H1 (cell line): ENCODE measurements around the gene DKK2. TPM values are rescaled to one million over a fixed set of nuclear protein-coding genes. Genes with fewer than 3 reads are reported as not detected.

Experiments
- CTCF ChIA-PET: fragments of 300-600 bp; sonication (Branson Sonifier 250); formaldehyde crosslinking; loops from one replicate; lab custom pipeline; 2021; ENCODE audit not compliant: partially characterized antibody; lab: Charles Lee
- POLR2A ChIA-PET: fragments of 300-600 bp; sonication (Branson Sonifier 250); formaldehyde crosslinking; loops from one replicate; lab custom pipeline; 2021; ENCODE audit warnings: inconsistent platforms; ENCODE audit not compliant: partially characterized antibody; lab: Charles Lee
- DNase-seq, 2 experiments: peaks; one replicate each; pipeline versions ENCODE4 v3.0.0 to v3.0.0-alpha.2; 2010 to 2022; ENCODE audit warnings: low spot score in 2 of 2, low read depth in 1 of 2, mixed read lengths in 1 of 2
- FAIRE-seq: peaks from 2 replicates; lab custom pipeline; 2011; peaks lifted over from hg19 to GRCh38; lab: Jason Lieb, UNC
- H2AFZ ChIP-seq: 2 replicates; pipeline ENCODE4 v1.8.1; 2012; ENCODE audit warnings: low read length, inconsistent platforms
- H2AK5ac ChIP-seq: 2 replicates; pipeline ENCODE4 v1.6.1; 2013; ENCODE audit warnings: low read depth, low read length
- H2BK120ac ChIP-seq: replicated peaks from 2 replicates; pipeline ENCODE3; 2013; ENCODE audit warnings: low read depth, low read length, inconsistent platforms
- H2BK12ac ChIP-seq: 2 replicates; pipeline ENCODE4 v1.6.1; 2013; ENCODE audit warnings: low read depth, low read length
- H2BK15ac ChIP-seq: 2 replicates; pipeline ENCODE4 v1.6.1; 2013; ENCODE audit warnings: low read length
- H2BK20ac ChIP-seq: 2 replicates; pipeline ENCODE4 v1.6.1; 2013; ENCODE audit warnings: low read length
- H2BK5ac ChIP-seq: 2 replicates; pipeline ENCODE4 v1.6.1; 2013; ENCODE audit warnings: low read depth, low read length
- H3K14ac ChIP-seq: 2 replicates; pipeline ENCODE4 v1.6.1; 2013; ENCODE audit warnings: inconsistent platforms; ENCODE audit not compliant: insufficient read length
- H3K18ac ChIP-seq: 2 replicates; pipeline ENCODE4 v1.6.1; 2013; ENCODE audit warnings: low read length; ENCODE audit errors: extremely low read depth
- H3K23ac ChIP-seq: 2 replicates; pipeline ENCODE4 v1.6.1; 2013; ENCODE audit warnings: inconsistent platforms; ENCODE audit not compliant: insufficient read length
- H3K23me2 ChIP-seq: 2 replicates; pipeline ENCODE4 v1.6.1; 2013; ENCODE audit warnings: low read depth, low read length
- H3K27ac ChIP-seq: 2 replicates; pipeline ENCODE4 v1.6.1; 2011; ENCODE audit warnings: low read depth, low read length, inconsistent platforms
- H3K27me3 ChIP-seq, 4 experiments: replicated peaks in 1 of 4; 1 replicate in 1 of 4; 2 replicates in 3 of 4; pipeline versions ENCODE4 v1.6.1 to v1.8.1; 2011 to 2013; ENCODE audit warnings: low read length in 3 of 4, mild to moderate bottlenecking in 3 of 4, inconsistent platforms in 2 of 4, mixed read lengths in 2 of 4, moderate library complexity in 1 of 4; ENCODE audit not compliant: control insufficient read depth in 3 of 4, insufficient read depth in 3 of 4; ENCODE audit errors: extremely low read depth in 1 of 4
- H3K36me3 ChIP-seq, 4 experiments: 2 replicates each; pipeline versions ENCODE4 v1.6.1 to v1.8.1; 2011 to 2013; ENCODE audit warnings: mild to moderate bottlenecking in 4 of 4, low read length in 3 of 4, moderate library complexity in 2 of 4, control low read depth in 1 of 4, inconsistent platforms in 1 of 4; ENCODE audit not compliant: insufficient read depth in 4 of 4, control insufficient read depth in 2 of 4
- H3K4ac ChIP-seq: replicated peaks from 2 replicates; pipeline ENCODE3; 2013; ENCODE audit warnings: low read length, low read depth, mixed read lengths, inconsistent platforms; ENCODE audit not compliant: insufficient read length
- H3K4me1 ChIP-seq, 4 experiments: replicated peaks in 1 of 4; 1 replicate in 1 of 4; 2 replicates in 3 of 4; pipeline versions ENCODE4 v1.6.1 to v1.8.1; 2011 to 2013; ENCODE audit warnings: low read length in 3 of 4, inconsistent platforms in 2 of 4, mixed read lengths in 1 of 4; ENCODE audit not compliant: insufficient read depth in 4 of 4, control insufficient read depth in 3 of 4
- H3K4me2 ChIP-seq, 2 experiments: 2 replicates each; pipeline versions ENCODE4 v1.6.1 to v1.8.1; 2011 to 2013; ENCODE audit warnings: low read depth in 2 of 2, low read length in 2 of 2, control low read depth in 1 of 2, inconsistent platforms in 1 of 2, mild to moderate bottlenecking in 1 of 2; ENCODE audit not compliant: insufficient read depth in 1 of 2
- H3K4me3 ChIP-seq, 4 experiments: fragments of 200-600, 300-600 bp in 1 of 4; sonication (generic), shearing (Covaris generic), sonication (Bioruptor Twin) in 1 of 4; 2 replicates each; pipeline versions ENCODE4 v1.5.1 to v1.8.1; 2011 to 2016; ENCODE audit warnings: low read length in 4 of 4, low read depth in 3 of 4, control low read depth in 2 of 4, inconsistent platforms in 2 of 4, mild to moderate bottlenecking in 2 of 4, mixed read lengths in 1 of 4, moderate library complexity in 1 of 4; ENCODE audit not compliant: insufficient read depth in 2 of 4; ENCODE audit errors: extremely low read depth in 1 of 4
- H3K56ac ChIP-seq: replicated peaks from 2 replicates; pipeline ENCODE3; 2013; ENCODE audit warnings: low read depth, mild to moderate bottlenecking, mixed read lengths, low read length, inconsistent platforms; ENCODE audit not compliant: insufficient read length
- H3K79me1 ChIP-seq: 2 replicates; pipeline ENCODE4 v1.6.1; 2013; ENCODE audit warnings: low read depth, low read length, control low read depth
- H3K79me2 ChIP-seq, 2 experiments: 2 replicates each; pipeline versions ENCODE4 v1.6.1 to v1.8.1; 2012 to 2013; ENCODE audit warnings: low read length in 2 of 2, mild to moderate bottlenecking in 2 of 2, inconsistent platforms in 1 of 2; ENCODE audit not compliant: insufficient read depth in 2 of 2, control insufficient read depth in 1 of 2
- H3K9ac ChIP-seq, 4 experiments: replicated peaks in 1 of 4; 1 replicate in 1 of 4; 2 replicates in 3 of 4; pipeline versions ENCODE4 v1.6.1 to v1.8.1; 2011 to 2013; ENCODE audit warnings: low read depth in 3 of 4, low read length in 3 of 4, control low read depth in 2 of 4, mild to moderate bottlenecking in 2 of 4, moderate library complexity in 2 of 4, inconsistent platforms in 1 of 4; ENCODE audit errors: extremely low read depth in 1 of 4
- H3K9me3 ChIP-seq, 2 experiments: 2 replicates each; pipeline versions ENCODE4 v1.6.1 to v1.8.1; 2012 to 2013; ENCODE audit warnings: mild to moderate bottlenecking in 2 of 2, moderate library complexity in 2 of 2, control low read depth in 1 of 2, inconsistent platforms in 1 of 2, low read depth in 1 of 2, low read length in 1 of 2, mixed read lengths in 1 of 2; ENCODE audit not compliant: insufficient read depth in 2 of 2
- H4K20me1 ChIP-seq, 2 experiments: replicated peaks in 1 of 2; 2 replicates each; pipeline versions ENCODE3 to v1.8.1; 2011 to 2013; ENCODE audit warnings: inconsistent platforms in 2 of 2, low read length in 2 of 2, mild to moderate bottlenecking in 1 of 2; ENCODE audit not compliant: insufficient read depth in 2 of 2, control insufficient read depth in 1 of 2
- H4K5ac ChIP-seq: 2 replicates; pipeline ENCODE4 v1.6.1; 2013; ENCODE audit warnings: low read length, low read depth, mixed read lengths, inconsistent platforms; ENCODE audit not compliant: insufficient read length
- H4K8ac ChIP-seq: 2 replicates; pipeline ENCODE4 v1.8.0; 2013; ENCODE audit warnings: mild to moderate bottlenecking, moderate library complexity, low read length, inconsistent platforms; ENCODE audit not compliant: insufficient read depth; ENCODE audit errors: extremely low read depth
- H4K91ac ChIP-seq: replicated peaks from 2 replicates; pipeline ENCODE3; 2013; ENCODE audit warnings: low read length, mixed read lengths, inconsistent platforms; ENCODE audit not compliant: insufficient read length
- ASH2L ChIP-seq: fragments of 200-600, 300-600 bp; sonication (generic); IDR thresholded peaks from one replicate; pipeline ENCODE4 v1.7.1; 2017; ENCODE audit warnings: low read length
- GABPA ChIP-seq: IDR thresholded peaks from 2 replicates; pipeline ENCODE4 v1.6.1; 2011; ENCODE audit warnings: mild to moderate bottlenecking, low read length, moderate library complexity, borderline replicate concordance; ENCODE audit not compliant: insufficient read depth
- MAFK ChIP-seq: IDR thresholded peaks from 2 replicates; pipeline ENCODE4 v1.6.1; 2012; ENCODE audit warnings: low read depth, mild to moderate bottlenecking, improper control_type of control experiment, low read length
- MAX ChIP-seq: IDR thresholded peaks from 2 replicates; pipeline ENCODE4 v1.6.1; 2012; ENCODE audit warnings: inconsistent platforms
- RAD21 ChIP-seq, 2 experiments: IDR thresholded peaks in 1 of 2; conservative IDR thresholded peaks in 1 of 2; 2 replicates each; pipeline ENCODE4 v1.6.1; 2011; ENCODE audit warnings: low read depth in 2 of 2, low read length in 2 of 2, improper control_type of control experiment in 1 of 2, inconsistent platforms in 1 of 2, mild to moderate bottlenecking in 1 of 2, moderate library complexity in 1 of 2
- RBBP5 ChIP-seq: IDR thresholded peaks from 2 replicates; pipeline ENCODE4 v1.7.1; 2012; ENCODE audit warnings: low read depth, mild to moderate bottlenecking, inconsistent platforms, low read length, moderate library complexity, borderline replicate concordance
- RNF2 ChIP-seq: fragments of 200-900, 300-1000 bp; sonication (generic); IDR thresholded peaks from 2 replicates; pipeline ENCODE4 v1.7.1; 2016; ENCODE audit warnings: borderline replicate concordance, low read depth, mild to moderate bottlenecking, antibody characterized with exemption, low read length; ENCODE audit not compliant: poor library complexity, severe bottlenecking; ENCODE audit errors: missing control alignments
- SIN3A ChIP-seq, 2 experiments: IDR thresholded peaks in 1 of 2; conservative IDR thresholded peaks in 1 of 2; 2 replicates each; pipeline ENCODE4 v1.6.1; 2011 to 2012; ENCODE audit warnings: low read length in 2 of 2, improper control_type of control experiment in 1 of 2, low read depth in 1 of 2, mild to moderate bottlenecking in 1 of 2
- SUZ12 ChIP-seq: fragments of 200-600 bp; sonication (generic); IDR thresholded peaks from 2 replicates; pipeline ENCODE4 v1.6.1; 2012; ENCODE audit warnings: mild to moderate bottlenecking, inconsistent platforms, low read length, moderate library complexity, mixed read lengths
- WGBS, 2 experiments: shearing (Covaris generic) in 1 of 2; methylation state at CpG; one replicate each; pipeline versions ENCODE4 v1.1.6 to v1.1.7; 2013 to 2015; ENCODE audit warnings: low lambda C conversion rate in 2 of 2, mixed read lengths in 2 of 2, inconsistent platforms in 1 of 2, low coverage in 1 of 2, missing lambda C conversion rate in 1 of 2; ENCODE audit not compliant: insufficient replicate concordance in 2 of 2, insufficient coverage in 1 of 2, insufficient read length in 1 of 2; ENCODE audit errors: extremely low coverage in 1 of 2, missing lambda C conversion rate in 1 of 2; 5-methylcytosine and 5-hydroxymethylcytosine counted together
- polyA plus RNA-seq, 7 experiments: library from polyadenylated mRNA; depleted of rRNA in 3 of 7; stranded (reverse) in 5 of 7; unstranded in 2 of 7; fragments of >200 nt in 5 of 7; fragments of 200-250 nt in 2 of 7; gene quantifications; 1 replicate in 5 of 7; 2 replicates in 1 of 7; 4 replicates in 1 of 7; pipeline versions ENCODE4 v1.2.1 to v1.2.3, GENCODE V29; 2011 to 2013; ENCODE audit warnings: missing spikeins in 2 of 7, mixed read lengths in 2 of 7
- total RNA-seq: library from RNA; stranded (reverse); fragmentation: NEBNext Ultra II Directional; extraction: Animal tissue kit (Norgen Biotek cat#: 25700); gene quantifications from 2 replicates; pipeline ENCODE4 v1.2.1, GENCODE V29; 2021

DKK2 gene
- total and polyA plus RNA-seq, 2 of the 8 experiments (the other 6 are each of a cell fraction or from before 2014, with no cell fraction given): 0.09 to 0.13 TPM

GRCh38 chr4:107037199-107037584 is 1.1 kb upstream of the DKK2 start:
- peaks cover 18% of the 10 kb centered on the region for H3K23me2 ChIP-seq
- no peaks in the 10 kb centered on the region for H3K79me2 ChIP-seq
- H2BK120ac ChIP-seq: no peak overlapping the region
- no peaks in the 10 kb centered on the region for H4K20me1 ChIP-seq
- H3K4ac ChIP-seq: no peak overlapping the region
- WGBS, 2 experiments: 6% methylated on average over 19 of the region's 19 CpGs; no CpG with 5 or more reads in 1 of the 2 experiments
- H3K4me2 ChIP-seq: peak overlapping the region; percentile 90 to 99
- H3K27me3 ChIP-seq: peaks cover 25 to 46% (median 40%) of the 10 kb centered on the region in 4 experiments
- H4K5ac ChIP-seq: no peak overlapping the region
- 0 out of 2 replicates have a peak overlapping the region, but pooled peaks have one; percentile 6 for H2BK15ac ChIP-seq
- no peak overlapping the region for H3K27ac ChIP-seq
- FAIRE-seq (no peak), DNase-seq (peak in 1 of 2 experiments; percentile 81)
- H2BK5ac ChIP-seq: no peak overlapping the region
- no peak overlapping the region for H2AK5ac ChIP-seq
- no peak overlapping the region for H3K14ac ChIP-seq
- ChIA-PET POLR2A (no interaction called here), CTCF (interaction anchor here (0.6 to 9.9 kb wide), 17 partner anchors 8 to 612 kb away, joined by 3 to 86 read pairs (median 3); no protein-coding TSS in a partner anchor)
- peak overlapping the region; percentile 86; the same call in 1 of the 2 replicates for H2AFZ ChIP-seq
- no peaks in the 10 kb centered on the region for H3K79me1 ChIP-seq
- H3K9ac ChIP-seq: no peak overlapping the region
- H3K18ac ChIP-seq: no peak overlapping the region
- no peak overlapping the region for H2BK20ac ChIP-seq
- H3K4me1 ChIP-seq: peaks cover 0 to 13% (median 2%) of the 10 kb centered on the region in 4 experiments; a peak in 5 of 7 replicates
- peak overlapping the region; percentile 37 to 63 (median 58); a peak in 7 of 8 replicates for H3K4me3 ChIP-seq
- H4K8ac ChIP-seq: no peak overlapping the region
- H3K56ac ChIP-seq: no peak overlapping the region
- H4K91ac ChIP-seq: no peak overlapping the region
- H2BK12ac ChIP-seq: no peak overlapping the region
- no peaks in the 10 kb centered on the region for H3K36me3 ChIP-seq
- H3K23ac ChIP-seq: no peak overlapping the region
- H3K9me3 ChIP-seq: no peaks in the 10 kb centered on the region
- TF ChIP-seq MAFK: no peak
- peak; percentile 65; the same call in 1 of the 2 replicates for TF ChIP-seq RBBP5
- peak; percentile 55 for TF ChIP-seq ASH2L
- peak; percentile 75 to 80 for TF ChIP-seq RAD21 (IDR thresholded peaks at IDR 0.05 in 1 of 2, conservative IDR thresholded peaks at IDR 0.05 in 1 of 2; ENCODE audit: low read depth in 2 of 2, low read length in 2 of 2)
- peak; percentile 44 for TF ChIP-seq RNF2
- no peak for TF ChIP-seq GABPA
- TF ChIP-seq MAX: peak; percentile 31; the same call in 1 of the 2 replicates
- peak; percentile 34; the same call in 1 of the 2 replicates for TF ChIP-seq SUZ12
- TF ChIP-seq SIN3A (conservative IDR thresholded peaks at IDR 0.05 in 1 of 2, IDR thresholded peaks at IDR 0.05 in 1 of 2; ENCODE audit: low read depth in 1 of 2, low read length in 2 of 2): no peak
